Stimulated activated CD8-positive, alpha-beta memory T cell treated with anti-CD3 and anti-CD28 coated beads, Interleukin-15, amount 100 ng/mL, for 1 hour (primary cell): ENCODE results near the gene TUBE1.
"Not testable (repeated sequence)": the region's sequence is repeated elsewhere in the genome, so short reads cannot be mapped to it uniquely, and the experiment has no call there.

Source experiments
- DNase-seq: peaks from one replicate; pipeline ENCODE4 v3.0.0-alpha.2; 2020; ENCODE audit warnings: low read depth

The TUBE1 gene, protein sequence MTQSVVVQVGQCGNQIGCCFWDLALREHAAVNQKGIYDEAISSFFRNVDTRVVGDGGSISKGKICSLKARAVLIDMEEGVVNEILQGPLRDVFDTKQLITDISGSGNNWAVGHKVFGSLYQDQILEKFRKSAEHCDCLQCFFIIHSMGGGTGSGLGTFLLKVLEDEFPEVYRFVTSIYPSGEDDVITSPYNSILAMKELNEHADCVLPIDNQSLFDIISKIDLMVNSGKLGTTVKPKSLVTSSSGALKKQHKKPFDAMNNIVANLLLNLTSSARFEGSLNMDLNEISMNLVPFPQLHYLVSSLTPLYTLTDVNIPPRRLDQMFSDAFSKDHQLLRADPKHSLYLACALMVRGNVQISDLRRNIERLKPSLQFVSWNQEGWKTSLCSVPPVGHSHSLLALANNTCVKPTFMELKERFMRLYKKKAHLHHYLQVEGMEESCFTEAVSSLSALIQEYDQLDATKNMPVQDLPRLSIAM

DNA sequence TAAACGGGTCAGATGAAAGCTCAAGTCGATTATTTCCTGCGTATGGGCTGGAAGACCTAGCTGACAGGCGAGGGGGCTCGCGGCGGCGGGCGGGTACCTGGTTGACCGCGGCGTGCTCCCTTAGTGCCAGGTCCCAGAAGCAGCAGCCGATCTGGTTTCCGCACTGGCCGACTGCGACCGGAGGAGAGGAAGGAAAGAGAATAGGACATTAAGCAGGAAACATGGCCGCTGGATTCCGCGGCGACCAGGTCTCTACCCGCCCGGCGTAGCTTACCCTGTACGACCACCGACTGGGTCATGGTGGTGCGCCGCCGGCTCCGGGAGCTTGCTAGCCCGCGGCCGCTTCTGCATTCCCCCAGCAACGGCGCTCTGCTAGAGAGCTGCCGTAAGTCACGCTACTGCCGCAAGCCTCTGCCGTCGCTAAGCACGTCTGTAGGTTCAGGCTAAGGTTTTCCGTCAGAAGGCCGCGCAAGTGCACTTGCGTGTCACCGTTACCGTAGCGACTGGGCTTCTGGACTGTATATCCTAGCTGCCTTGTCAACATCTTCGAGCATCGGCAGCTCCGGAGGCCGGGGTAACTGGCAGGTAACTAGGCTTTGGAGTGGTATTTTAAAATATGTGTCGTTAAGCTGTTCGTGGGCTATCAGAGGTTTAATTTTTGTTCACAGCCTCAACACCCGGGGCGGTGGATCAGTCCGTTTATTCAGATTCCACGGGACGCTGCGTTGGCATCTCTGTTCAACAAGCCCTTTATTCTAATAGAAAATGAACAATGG is at the start of gene TUBE1, which contains the start of gene FAM229B:
TUBE1 (minus strand) TSS at position 347 of the 776 bp plus-strand sequence; CDS start at position 299, 48 bp downstream.
FAM229B (plus strand) TSS at position 456 of the 776 bp plus-strand sequence. CDS start 11,693 bp downstream, outside the sequence.
- peak; percentile 69 for DNase-seq

DNA sequence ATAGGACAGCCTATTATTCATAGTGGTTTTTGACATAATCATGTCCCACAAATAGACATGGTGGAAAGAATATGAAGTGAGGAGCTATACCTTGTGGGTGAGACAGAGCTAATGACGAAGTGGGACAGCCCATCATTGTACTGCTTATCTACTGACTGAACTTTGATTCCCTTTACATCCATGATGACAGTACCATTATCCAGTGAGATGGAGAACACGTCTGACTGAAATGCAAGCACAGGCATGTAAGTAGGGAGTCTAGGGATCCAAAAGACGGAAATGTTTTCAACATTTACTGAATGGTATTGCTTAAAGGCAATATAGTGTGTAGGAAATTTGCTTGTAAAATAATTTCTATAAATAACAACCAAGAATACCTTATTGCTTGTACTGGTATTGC is 43.6 kb upstream of the TUBE1 start:
- DNase-seq: no peak

DNA sequence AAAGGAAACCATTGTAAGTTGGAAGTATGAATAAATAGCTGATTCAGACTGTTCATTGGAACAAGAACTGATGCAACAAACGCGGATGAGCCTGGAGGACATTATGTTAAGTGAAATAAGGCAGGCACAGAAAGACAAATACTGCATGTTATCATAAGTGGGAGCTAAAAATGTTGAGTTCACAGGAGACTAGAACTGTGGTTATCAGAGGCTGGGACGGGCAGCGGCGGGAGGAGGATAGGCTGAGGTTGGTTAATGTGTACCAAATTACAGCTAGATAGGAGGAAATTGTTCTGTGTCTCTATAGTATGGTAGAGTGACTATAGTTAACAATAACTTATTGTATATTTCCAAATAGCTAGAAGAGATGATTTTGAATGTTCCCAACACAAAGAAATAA is 40.9 kb upstream of the TUBE1 start:
- DNase-seq: no peak

DNA sequence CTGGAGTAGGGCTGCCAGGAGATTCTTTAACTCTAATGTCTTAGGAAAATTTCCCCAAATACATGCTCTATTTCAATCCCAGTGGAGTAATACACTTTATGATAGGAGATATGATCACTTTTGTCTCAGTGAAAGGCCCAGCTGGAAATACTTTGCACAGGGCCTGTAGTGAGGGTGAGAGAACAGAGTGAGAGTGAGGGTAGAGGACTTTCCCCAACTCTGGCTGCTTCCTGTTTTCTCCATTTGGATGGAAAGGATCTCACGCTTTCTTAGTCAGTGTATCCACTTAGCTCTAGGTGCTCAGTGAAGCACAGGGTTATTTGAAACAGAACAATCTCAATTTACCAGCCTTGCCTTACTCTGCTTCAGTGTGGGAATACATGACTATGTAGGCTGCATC is 36.7 kb upstream of the TUBE1 start:
- no peak for DNase-seq

DNA sequence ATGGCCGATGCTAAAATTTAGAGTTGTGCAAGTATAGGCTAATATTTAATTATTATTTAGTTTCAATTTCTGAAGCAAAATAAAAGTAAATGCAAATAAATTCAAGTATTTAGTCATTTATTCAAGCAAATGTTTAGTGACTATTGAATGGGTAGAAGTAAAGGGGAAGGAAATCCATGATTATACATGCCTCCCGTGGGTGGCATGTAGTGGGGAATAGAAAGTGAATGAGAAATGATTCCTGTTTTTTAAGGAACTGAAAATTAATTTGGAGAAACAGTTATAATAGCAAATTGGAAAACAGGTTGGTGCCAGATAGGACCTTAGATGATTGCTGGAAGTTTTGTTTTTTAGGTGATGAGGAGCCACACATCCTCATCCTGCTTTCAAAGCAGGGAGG is 35.5 kb upstream of the TUBE1 start:
- no peak for DNase-seq

DNA sequence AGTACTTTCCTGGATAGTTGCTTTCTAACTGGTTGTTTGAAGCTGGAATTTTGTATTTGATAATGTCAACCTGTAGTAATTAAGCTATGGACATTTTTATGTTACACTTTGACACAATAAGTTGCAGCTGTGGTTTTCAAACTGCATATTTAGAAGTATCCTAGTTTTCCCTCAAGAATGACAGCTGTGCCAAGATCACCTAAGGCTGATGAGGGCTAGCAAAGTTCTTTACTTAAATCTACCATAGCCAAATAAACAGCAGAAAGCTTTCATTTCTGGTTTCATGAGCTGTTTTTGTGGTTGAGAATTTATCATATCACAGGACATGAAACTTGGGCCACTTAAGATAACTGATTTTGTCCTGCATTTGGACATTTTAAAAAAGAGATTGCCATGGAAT is 30.8 kb upstream of the TUBE1 start:
- no peak for DNase-seq

DNA sequence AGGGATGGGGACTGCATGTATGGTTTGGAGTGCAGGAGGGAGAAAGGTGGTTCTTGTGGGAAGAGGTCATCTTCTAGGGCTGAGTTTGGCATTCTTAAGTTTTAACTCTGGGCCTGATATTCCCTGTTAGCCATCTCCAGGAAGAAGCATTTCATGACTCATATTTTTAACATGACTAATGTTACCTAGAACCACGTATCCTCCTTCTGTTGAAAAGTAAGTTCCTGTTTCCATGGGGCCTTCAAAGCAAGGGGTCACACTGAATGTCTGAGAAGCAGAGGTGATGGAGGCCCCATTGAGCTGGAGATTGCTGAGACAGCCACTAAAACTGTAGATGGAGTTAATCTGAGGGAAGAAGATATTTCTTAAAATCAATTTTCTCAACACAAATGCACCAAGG is 30.3 kb upstream of the TUBE1 start:
- no peak for DNase-seq

DNA sequence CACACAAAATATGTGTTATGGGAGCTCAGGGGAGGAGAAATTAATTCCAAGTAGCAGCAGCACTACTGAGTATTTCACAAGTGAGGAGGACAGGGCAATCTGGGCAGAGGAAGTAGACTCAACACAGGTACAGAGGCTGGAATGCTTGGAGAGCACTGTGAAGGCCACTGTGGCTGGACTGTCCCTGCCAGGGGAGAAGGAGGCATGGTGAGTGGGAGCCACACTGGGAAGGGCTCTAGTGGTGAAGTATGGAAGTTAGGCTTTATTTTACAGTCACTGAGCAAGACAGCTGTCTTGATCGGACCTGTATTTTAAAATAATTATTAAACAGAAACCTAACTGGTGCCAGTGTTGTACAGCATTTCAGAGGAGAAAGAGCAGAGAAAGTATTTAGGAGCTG is 28.9 kb upstream of the TUBE1 start:
- DNase-seq: no peak

DNA sequence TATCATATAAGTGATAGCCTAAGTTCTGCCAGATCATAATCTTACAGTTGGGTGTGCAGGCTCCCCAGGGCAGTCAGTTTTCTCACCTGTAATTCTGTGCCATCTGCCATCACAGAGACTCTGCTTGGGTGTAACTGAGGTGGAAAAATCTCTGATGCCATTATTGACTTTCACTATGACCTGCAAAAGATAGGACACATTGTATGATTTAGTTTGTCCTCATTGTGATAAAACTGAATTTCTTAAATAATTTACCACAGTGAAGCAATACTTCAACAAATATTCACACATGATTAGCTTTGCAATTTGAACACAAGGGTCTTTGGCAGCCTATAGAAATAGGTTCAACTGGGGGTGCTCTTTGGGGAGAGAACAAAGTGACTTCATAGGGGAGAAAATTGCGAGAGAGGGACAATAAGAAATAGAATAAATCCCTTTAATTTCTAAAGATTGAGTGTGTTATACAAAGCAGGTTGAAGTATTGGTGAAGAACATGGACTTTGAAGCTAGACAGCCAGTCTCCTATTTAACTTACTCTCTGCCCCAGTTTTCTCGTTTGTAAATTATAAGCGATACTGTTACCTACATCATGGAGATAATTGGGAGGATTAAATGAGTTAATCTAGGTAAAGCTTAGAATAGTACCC is 27.4 kb upstream of the TUBE1 start:
- no peak for DNase-seq

DNA sequence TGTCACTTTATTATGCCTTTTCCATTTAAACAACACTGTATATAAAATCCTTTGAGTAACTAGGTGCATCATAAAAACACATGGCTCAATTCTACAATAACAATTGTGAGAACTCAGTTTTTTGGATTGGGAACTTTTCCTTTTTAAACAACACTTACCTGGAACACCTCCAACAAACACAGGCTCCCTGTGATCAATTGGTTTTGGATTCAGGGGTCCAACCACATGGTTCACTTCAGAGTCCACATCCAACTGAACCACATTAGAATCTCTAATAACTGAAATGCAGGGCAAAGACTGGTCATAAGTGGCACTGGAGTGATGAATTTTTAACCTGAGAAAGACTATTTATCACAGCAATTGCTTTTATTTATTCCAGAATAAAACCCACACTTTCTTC is 26.6 kb upstream of the TUBE1 start:
- no peak for DNase-seq

DNA sequence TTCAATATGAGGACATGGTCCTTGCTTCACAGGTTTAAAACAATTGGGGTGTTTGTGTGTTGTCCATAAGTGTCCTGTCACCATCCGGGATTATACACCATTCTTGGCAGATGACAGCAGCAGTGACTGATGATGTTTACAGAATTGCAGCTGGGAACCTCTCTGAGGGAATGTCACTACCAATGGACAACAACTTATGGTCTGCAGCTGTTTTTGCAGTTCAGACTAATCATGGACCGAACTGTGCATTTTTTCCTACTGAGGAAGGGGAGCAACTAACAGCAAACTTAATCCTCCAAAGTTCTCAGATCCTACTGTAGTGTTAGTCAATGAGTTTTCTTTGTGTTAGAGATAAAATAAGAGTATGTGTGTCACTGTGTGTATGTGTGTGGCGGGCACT is 26.1 kb upstream of the TUBE1 start:
- DNase-seq: no peak

DNA sequence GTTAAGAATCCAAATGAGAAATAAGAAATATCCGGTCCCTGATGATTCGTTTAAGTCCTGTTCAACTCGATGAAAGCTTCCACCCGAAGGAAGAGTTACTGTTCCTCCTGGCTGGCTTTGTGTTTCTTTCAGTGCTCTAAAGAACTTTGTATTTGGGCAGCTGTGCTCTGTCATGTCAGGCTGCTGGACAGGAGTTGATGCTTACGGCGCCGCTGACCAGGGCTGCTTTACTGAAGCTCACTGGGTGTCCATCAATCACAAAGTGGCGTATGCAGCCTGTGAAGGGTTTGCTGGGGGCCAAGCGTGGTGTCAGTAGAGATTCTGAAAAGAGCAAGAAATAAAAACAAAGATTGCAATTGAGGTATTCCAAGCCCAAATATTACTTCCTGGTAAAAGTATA is 22.0 kb upstream of the TUBE1 start:
- DNase-seq: no peak

DNA sequence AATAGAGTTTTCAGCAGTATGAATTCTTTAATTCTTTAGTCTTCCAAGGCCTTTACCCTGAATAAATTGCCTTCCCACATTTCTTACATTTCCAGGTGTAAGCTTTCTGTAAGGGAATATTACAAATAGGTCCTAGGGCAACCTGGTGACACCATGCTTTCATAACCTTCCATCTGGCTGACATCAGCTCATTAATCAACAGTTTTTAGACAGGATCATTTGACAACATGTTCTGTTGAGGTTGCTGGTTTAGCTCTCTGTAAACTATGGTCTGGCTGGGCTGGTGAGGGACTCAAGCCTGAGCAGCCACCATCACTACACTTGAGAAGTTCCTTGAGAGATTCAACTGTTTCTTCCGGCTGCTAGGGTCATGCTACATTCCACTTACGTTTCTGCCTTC is 19.3 kb upstream of the TUBE1 start:
- no peak for DNase-seq

DNA sequence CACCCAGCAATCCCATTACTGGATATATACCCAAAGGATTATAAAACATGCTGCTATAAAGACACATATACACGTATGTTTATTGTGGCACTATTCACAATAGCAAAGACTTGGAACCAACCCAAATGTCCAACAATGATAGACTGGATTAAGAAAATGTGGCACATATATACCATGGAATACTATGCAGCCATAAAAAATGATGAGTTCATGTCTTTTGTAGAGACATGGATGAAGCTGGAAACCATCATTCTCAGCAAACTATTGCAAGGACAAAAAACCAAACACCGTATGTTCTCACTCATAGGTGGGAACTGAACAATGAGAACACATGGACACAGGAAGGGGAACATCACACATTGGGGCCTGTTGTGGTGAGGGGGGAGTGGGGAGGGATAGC is 18.7 kb upstream of the TUBE1 start:
- DNase-seq: not testable (repeated sequence)

DNA sequence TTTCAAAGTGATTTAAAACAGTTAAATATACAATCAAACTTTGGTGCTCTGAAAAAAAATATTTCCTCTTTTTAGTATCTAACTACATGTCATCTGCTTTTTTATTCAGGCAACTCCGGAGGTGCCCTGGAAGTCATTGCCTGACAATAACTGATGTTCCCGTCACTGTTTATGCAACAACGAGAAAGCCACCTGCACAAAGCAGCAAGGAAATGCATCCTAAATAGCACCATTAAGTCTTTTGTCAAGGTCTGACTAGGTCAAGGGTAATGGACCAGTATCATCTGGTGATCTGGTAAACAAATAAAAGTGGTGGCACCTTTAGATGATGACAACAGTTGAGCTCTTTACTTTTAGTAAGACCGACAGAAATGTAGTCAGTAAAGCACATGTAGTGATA is 13.3 kb upstream of the TUBE1 start:
- no peak for DNase-seq

DNA sequence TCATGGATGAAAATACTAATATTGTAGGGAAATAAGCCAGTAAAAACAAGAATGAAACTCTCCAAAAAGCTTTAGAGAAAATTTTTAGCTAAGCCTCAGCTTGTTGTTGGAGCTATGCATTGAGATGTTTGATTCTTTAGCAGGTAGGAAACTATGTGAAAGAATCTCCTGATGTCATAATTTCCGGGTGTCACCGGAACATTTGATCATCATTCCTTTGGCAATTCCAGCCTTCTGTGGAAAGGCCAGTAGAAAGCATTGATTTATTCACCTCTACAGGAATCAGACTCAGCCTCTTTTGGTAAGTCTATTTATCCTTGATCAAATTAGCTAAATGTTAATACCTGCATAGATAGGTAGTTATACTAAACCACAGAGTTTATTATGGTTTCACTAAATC is 9.6 kb upstream of the TUBE1 start:
- DNase-seq: no peak

DNA sequence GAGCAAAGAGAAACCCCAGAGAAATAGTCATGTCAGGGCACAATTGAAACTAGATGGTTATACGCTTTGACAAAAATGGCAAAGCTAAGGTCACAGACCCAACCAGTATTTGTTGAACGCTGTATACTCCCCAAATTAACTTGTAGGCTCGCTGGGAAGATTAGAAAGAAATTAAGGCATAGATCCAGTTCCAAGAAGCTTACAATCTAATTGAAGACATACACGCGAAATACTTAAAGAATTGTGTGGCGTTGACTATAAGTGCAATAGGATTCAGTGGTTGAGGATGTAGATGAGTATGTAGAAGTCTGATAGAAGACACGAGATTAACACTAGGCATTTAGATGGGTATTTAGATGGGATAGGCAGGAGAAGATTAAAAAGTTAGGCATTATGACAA is 634 bp upstream of the TUBE1 start:
- DNase-seq: no peak

DNA sequence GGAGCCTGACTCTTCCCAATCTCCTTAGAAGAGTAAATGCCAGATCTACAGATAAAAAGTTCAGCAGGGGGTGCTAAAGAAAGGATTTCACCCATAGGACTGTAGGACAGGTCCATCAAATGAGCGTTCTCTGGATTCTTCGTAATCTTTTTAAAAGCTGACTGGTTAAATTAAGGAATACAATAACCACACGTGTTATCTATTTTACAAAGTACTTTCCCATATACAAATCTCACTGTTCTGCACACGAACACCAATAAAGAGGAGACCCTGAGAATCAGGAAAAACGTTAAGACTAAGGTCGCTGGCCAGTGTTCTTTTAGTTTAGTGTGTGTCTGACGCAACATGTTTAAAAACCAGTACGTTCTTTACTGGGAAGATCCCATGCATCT is 542 bp downstream of the TUBE1 start:
- DNase-seq: no peak

DNA sequence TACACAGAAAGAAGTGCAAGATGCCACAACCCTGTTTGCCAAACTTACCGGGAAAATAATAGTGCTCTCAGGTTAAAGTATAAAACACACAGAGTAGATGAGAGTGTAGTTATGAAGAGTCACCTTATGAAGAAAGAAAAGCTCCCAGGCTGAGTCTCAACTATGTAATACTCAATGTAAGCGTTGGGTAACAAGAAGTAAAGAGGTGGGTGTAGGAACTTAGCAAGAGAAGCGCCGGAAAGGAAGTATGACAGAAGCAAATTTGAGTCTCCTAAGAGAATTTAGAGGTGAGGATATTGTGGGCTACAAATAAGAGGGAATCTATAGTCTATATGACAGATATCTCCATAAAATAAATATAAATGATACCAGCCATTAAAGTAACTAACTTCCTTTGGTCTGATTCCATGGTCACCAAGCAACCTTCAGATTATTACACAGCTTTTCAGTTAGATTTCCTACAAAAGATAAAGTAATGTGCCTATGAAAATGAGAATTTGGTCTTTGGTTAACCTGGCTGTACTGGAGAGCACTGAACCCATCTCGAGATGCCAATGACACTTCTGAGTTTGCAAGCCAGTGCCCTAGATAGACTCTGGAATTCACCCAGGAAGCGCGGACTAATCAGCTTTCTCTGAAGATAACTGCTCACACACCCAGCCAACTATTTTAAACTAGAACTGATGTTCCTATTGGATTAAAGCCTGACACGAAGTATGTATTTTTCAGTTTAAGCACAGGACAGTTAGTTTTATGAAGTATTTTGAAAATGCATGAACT is 1.8 kb downstream of the TUBE1 start:
- DNase-seq: no peak

DNA sequence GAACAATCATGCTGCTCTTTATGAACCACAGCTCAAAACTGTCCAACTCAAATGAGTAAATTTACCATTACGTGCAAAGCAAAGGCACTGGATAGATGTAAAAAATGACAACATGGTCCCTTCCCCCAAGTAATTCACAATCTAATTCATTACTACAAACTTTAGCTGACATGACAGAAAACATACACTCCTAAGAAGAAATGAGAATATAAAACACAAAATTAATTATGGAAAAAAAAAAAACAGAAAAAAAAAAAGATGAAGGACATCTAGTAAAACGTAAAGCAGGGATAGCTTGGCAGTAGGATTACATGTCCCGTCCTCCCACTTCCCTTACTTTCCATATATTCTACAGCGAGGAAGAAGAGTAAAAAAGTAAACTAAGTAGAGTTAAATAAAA is 5.7 kb downstream of the TUBE1 start:
- DNase-seq: no peak

DNA sequence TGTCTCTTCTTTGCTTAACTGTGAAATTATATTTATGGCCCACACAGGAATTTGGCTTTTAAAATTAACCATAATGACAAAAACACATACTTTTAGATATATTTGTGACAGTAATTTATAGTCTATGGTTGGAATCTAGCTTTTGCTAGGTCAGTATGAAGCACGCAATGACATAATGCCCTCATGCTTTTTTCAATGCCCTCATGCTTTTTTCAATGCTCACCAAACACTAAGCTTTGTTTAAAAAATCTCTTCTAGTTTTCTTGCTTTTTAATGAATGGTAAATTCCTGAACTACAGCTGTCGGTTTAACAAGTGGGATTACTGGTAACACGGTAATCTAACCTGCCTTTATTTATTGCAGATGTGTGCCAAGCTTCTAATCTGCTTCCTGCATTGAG is 20.7 kb downstream of the TUBE1 start:
- DNase-seq: no peak

DNA sequence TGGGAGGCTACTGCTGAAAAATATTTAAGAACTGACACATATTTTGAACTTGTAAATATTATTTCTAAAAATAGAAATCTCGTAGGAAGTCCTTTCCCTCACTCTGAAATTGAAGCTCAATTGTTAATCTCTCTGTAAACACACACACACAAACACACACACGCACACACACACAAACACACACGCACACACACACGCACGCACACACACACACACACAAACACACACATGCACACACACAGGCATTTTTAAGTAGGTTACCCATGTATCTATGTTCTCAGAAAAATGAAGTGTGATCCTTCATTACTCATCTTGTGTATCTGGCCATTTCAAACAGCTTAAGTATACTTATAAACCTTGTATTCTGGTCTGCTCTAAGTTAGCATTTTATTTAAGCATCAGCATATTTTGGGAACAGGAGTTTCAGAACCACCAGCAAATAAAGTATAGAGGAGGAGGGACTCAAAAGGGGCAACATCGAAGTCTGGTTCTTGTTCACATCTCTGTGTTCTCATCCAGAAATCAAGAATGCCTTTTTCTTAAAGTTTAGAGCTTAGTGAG is 21.8 kb downstream of the TUBE1 start:
- DNase-seq: no peak
